Activated CD4-positive, CD25-positive, alpha-beta regulatory T cell (primary cell): ENCODE results near the gene TCF25.

Experiments
- DNase-seq, 4 experiments: peaks; one replicate each; lab custom pipeline; 2025; lab: John Stamatoyannopoulos, UW

Gene TCF25

GRCh38 chr16:89880477-89881367 lies 7.3 kb downstream of the TCF25 start:
- DNase-seq: no peak

- no peak for DNase-seq
Measured at GRCh38 chr16:89881368-89881730, 8.0 kb downstream of the TCF25 start.

GRCh38 chr16:89883346-89884040 lies 10.1 kb downstream of the TCF25 start:
- no peak for DNase-seq

- DNase-seq: no peak
Measured at GRCh38 chr16:89884041-89884421, 10.6 kb downstream of the TCF25 start.

GRCh38 chr16:89887243-89887642 lies 13.9 kb downstream of the TCF25 start:
- no peak for DNase-seq

- no peak for DNase-seq
Measured at GRCh38 chr16:89890200-89890599, 16.8 kb downstream of the TCF25 start.

- no peak for DNase-seq
Measured at GRCh38 chr16:89890886-89891657, 17.7 kb downstream of the TCF25 start.

- DNase-seq: no peak
Measured at GRCh38 chr16:89892055-89892630, 18.8 kb downstream of the TCF25 start.

- DNase-seq: no peak
Measured at GRCh38 chr16:89892635-89893034, 19.2 kb downstream of the TCF25 start.

GRCh38 chr16:89893642-89894548 lies 20.5 kb downstream of the TCF25 start:
- no peak for DNase-seq

GRCh38 chr16:89895482-89896250 lies 22.3 kb downstream of the TCF25 start:
- DNase-seq: no peak

- DNase-seq: no peak
Measured at GRCh38 chr16:89897204-89897603, 23.8 kb downstream of the TCF25 start.

GRCh38 chr16:89898201-89898967 lies 25.0 kb downstream of the TCF25 start:
- no peak for DNase-seq

- DNase-seq: no peak
Measured at GRCh38 chr16:89899879-89900481, 26.6 kb downstream of the TCF25 start.

- DNase-seq: no peak
Measured at GRCh38 chr16:89900885-89901284, 27.5 kb downstream of the TCF25 start.

GRCh38 chr16:89902980-89903379 lies 29.6 kb downstream of the TCF25 start:
- no peak for DNase-seq

- DNase-seq: no peak
Measured at GRCh38 chr16:89903908-89904515, 30.6 kb downstream of the TCF25 start.

- DNase-seq: no peak
Measured at GRCh38 chr16:89904606-89905510, 31.5 kb downstream of the TCF25 start.
